GM10266 (cell line): ENCODE data around the gene IGF1R.

Experiments
- DNase-seq: peaks from one replicate; pipeline ENCODE4 v3.0.0; 2012; ENCODE audit errors: extremely low spot score
- CTCF ChIP-seq: IDR thresholded peaks from 2 replicates; pipeline ENCODE4 v1.5.1; 2012; ENCODE audit warnings: mild to moderate bottlenecking, low read depth; ENCODE audit not compliant: control insufficient read depth, insufficient read depth; ENCODE audit errors: missing control alignments

IGF1R gene

GRCh38 chr15:98666441-98666840 lies 18.1 kb downstream of the IGF1R start:
- no peak for TF ChIP-seq CTCF

GRCh38 chr15:98666841-98667240 lies 18.5 kb downstream of the IGF1R start:
- TF ChIP-seq CTCF, result no peak
- no peak for DNase-seq

More at GRCh38 chr15:98666441-98666840, 18.1 kb downstream of the IGF1R start:
- no peak for DNase-seq

- no peak for TF ChIP-seq CTCF
- no peak for DNase-seq
Observed at GRCh38 chr15:98667521-98668179, 19.3 kb downstream of the IGF1R start.

- TF ChIP-seq CTCF, result no peak
- no peak for DNase-seq
Observed at GRCh38 chr15:98668566-98669308, 20.4 kb downstream of the IGF1R start.

GRCh38 chr15:98669638-98670037 lies 21.3 kb downstream of the IGF1R start:
- TF ChIP-seq CTCF, result no peak
- no peak for DNase-seq

- DNase-seq, result no peak
- no peak for TF ChIP-seq CTCF
Observed at GRCh38 chr15:98671060-98672008, 23.0 kb downstream of the IGF1R start.
